HepG2 (cell line): Measurements from ENCODE around the gene KXD1. TPM values are rescaled to one million over a fixed set of nuclear protein-coding genes. Genes with fewer than 3 reads are reported as not detected.

Experiments
- CAMTA2 ChIP-seq: sonication (generic); formaldehyde crosslinking; IDR thresholded peaks from 2 replicates; pipeline ENCODE4 v1.4.0; 2020; ENCODE audit warnings: mild to moderate bottlenecking, missing genetic modification reagents, borderline replicate concordance
- EP300 ChIP-seq, 3 experiments: sonication (generic) in 1 of 3; formaldehyde crosslinking in 1 of 3; IDR thresholded peaks; 2 replicates each; pipeline versions ENCODE4 v1.5.1 to v1.6.1; 2011 to 2020; ENCODE audit warnings: low read depth in 2 of 3, low read length in 2 of 3, borderline replicate concordance in 1 of 3, improper control_type of control experiment in 1 of 3, mild to moderate bottlenecking in 1 of 3, missing genetic modification reagents in 1 of 3, moderate library complexity in 1 of 3
- FOXP1 ChIP-seq, 2 experiments: fragments of 450-650 bp in 1 of 2; IDR thresholded peaks; 2 replicates each; pipeline ENCODE4 v1.6.1; 2017 to 2018; ENCODE audit warnings: antibody characterized with exemption in 1 of 2
- HHEX ChIP-seq: IDR thresholded peaks from 2 replicates; pipeline ENCODE4 v1.6.1; 2016; ENCODE audit warnings: control low read depth
- JDP2 ChIP-seq: sonication (generic); formaldehyde crosslinking; IDR thresholded peaks from 2 replicates; pipeline ENCODE4 v1.8.1; 2022; ENCODE audit warnings: missing genetic modification reagents, borderline replicate concordance
- KLF6 ChIP-seq: IDR thresholded peaks from 2 replicates; pipeline ENCODE4 v1.8.0; 2016; ENCODE audit warnings: missing biosample characterization, missing genetic modification reagents
- NCOR1 ChIP-seq: fragments of 200-600 bp; sonication (generic); IDR thresholded peaks from 2 replicates; pipeline ENCODE4 v1.7.0; 2017; ENCODE audit warnings: antibody characterized with exemption, low read length, borderline replicate concordance
- NFE2L1 ChIP-seq: sonication (generic); formaldehyde crosslinking; IDR thresholded peaks from 2 replicates; pipeline ENCODE4 v1.4.0; 2020; ENCODE audit warnings: missing genetic modification reagents, mild to moderate bottlenecking, borderline replicate concordance
- PHB2 ChIP-seq: fragments of 450-650 bp; IDR thresholded peaks from 2 replicates; pipeline ENCODE4 v1.6.1; 2018; ENCODE audit not compliant: partially characterized antibody
- RARA ChIP-seq: IDR thresholded peaks from 2 replicates; pipeline ENCODE4 v1.6.1; 2016; ENCODE audit warnings: missing genetic modification reagents, missing compliant biosample characterization
- SALL2 ChIP-seq: sonication (generic); formaldehyde crosslinking; IDR thresholded peaks from 2 replicates; pipeline ENCODE4 v1.8.1; 2023; ENCODE audit warnings: mild to moderate bottlenecking, missing genetic modification reagents, inconsistent platforms
- TBX2 ChIP-seq: sonication (generic); formaldehyde crosslinking; IDR thresholded peaks from 2 replicates; pipeline ENCODE4 v1.5.0; 2020; ENCODE audit warnings: missing genetic modification reagents, mild to moderate bottlenecking, borderline replicate concordance
- TCF7 ChIP-seq: sonication (generic); IDR thresholded peaks from 2 replicates; pipeline ENCODE4 v1.6.1; 2016; ENCODE audit warnings: antibody characterized with exemption, low read depth
- TERF1 ChIP-seq: sonication (generic); formaldehyde crosslinking; IDR thresholded peaks from 2 replicates; pipeline ENCODE4 v1.8.0; 2022; ENCODE audit warnings: mild to moderate bottlenecking, missing genetic modification reagents, moderate library complexity
- ZBTB1 ChIP-seq: sonication (generic); formaldehyde crosslinking; IDR thresholded peaks from 2 replicates; pipeline ENCODE4 v1.4.0; 2020; ENCODE audit warnings: missing genetic modification reagents, borderline replicate concordance
- ZBTB46 ChIP-seq: sonication (generic); formaldehyde crosslinking; IDR thresholded peaks from 2 replicates; pipeline ENCODE4 v1.4.0; 2020; ENCODE audit warnings: mild to moderate bottlenecking, missing genetic modification reagents, borderline replicate concordance
- ZFP37 ChIP-seq: sonication (generic); formaldehyde crosslinking; IDR thresholded peaks from 2 replicates; pipeline ENCODE4 v1.4.0; 2020; ENCODE audit warnings: missing genetic modification reagents, borderline replicate concordance
- ZFYVE20 ChIP-seq: sonication (generic); formaldehyde crosslinking; IDR thresholded peaks from 2 replicates; pipeline ENCODE4 v1.8.0; 2023; ENCODE audit warnings: low read depth, mild to moderate bottlenecking, moderate library complexity, missing genetic modification reagents, borderline replicate concordance
- ZNF317 ChIP-seq: sonication (generic); formaldehyde crosslinking; IDR thresholded peaks from 2 replicates; pipeline ENCODE4 v1.5.0; 2020; ENCODE audit warnings: mild to moderate bottlenecking, missing genetic modification reagents
- ZNF451 ChIP-seq: sonication (generic); formaldehyde crosslinking; IDR thresholded peaks from 2 replicates; pipeline ENCODE4 v1.5.0; 2020; ENCODE audit warnings: mild to moderate bottlenecking, missing genetic modification reagents
- ZNF740 ChIP-seq: sonication (generic); formaldehyde crosslinking; IDR thresholded peaks from 2 replicates; pipeline ENCODE4 v1.4.0; 2020; ENCODE audit warnings: missing genetic modification reagents
- ZNF792 ChIP-seq: IDR thresholded peaks from 2 replicates; pipeline ENCODE4 v1.6.1; 2016
- polyA plus RNA-seq, 8 experiments: library from polyadenylated mRNA; depleted of rRNA in 3 of 8; stranded (reverse) in 7 of 8; unstranded in 1 of 8; fragments of >200 nt; fragmentation: Illumina TruSeq in 4 of 8; extraction: Trizol in 4 of 8; gene quantifications; 2 replicates each; pipeline versions ENCODE4 v1.2.1 to v1.2.3, GENCODE V29; 2011 to 2016; ENCODE audit warnings: low read depth in 4 of 8, missing spikeins in 1 of 8, mixed read lengths in 1 of 8; ENCODE audit not compliant: insufficient read depth in 1 of 8
- total RNA-seq, 5 experiments: library from RNA; depleted of rRNA; stranded (reverse); fragments of >200 nt; fragmentation: Illumina TruSeq; extraction: Trizol; gene quantifications; 2 replicates each; pipeline ENCODE4 v1.2.3, GENCODE V29; 2016; ENCODE audit warnings: low read depth in 1 of 5
- TF ChIP-seq, protein P1 (sequence below): sonication (generic); formaldehyde crosslinking; IDR thresholded peaks from 2 replicates; pipeline ENCODE4 v1.9.0; 2022; ENCODE audit warnings: low read depth, missing genetic modification reagents
- TF ChIP-seq, protein P2 (sequence below): sonication (generic); formaldehyde crosslinking; IDR thresholded peaks from 2 replicates; pipeline ENCODE4 v1.8.1; 2023; ENCODE audit warnings: mild to moderate bottlenecking, missing genetic modification reagents, borderline replicate concordance
- TF ChIP-seq, protein P3 (sequence below): IDR thresholded peaks from 2 replicates; pipeline ENCODE4 v1.6.1; 2012; ENCODE audit warnings: low read depth, low read length, improper control_type of control experiment

Gene KXD1
- total and polyA plus RNA-seq, 2 of the 13 experiments (the other 11 are each of a cell fraction or from before 2014, with no cell fraction given), result 44.6 to 143 TPM

DNA sequence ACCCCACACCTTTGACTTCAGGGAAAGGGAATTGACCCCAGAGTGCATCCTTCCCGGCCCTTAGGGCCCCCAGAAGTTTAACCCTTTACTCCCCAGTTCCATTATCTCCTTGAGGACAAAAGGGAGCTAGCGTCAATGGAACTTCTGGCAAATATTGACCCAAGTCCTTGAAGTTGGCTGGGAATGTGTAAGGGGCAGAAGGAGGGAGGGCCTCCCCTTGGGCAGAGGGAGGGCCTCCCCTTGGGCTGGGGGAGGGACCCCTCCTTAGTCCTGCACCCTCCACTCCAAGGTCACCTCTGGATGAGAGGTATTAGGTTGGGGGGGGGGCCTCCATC lies 52.0 kb downstream of the KXD1 start (continued):
- no peak for TF ChIP-seq ZNF451 (CRISPR knock-in tag)
- TF ChIP-seq ZBTB46 (CRISPR knock-in tag), result no peak
- TF ChIP-seq, protein P1, sequence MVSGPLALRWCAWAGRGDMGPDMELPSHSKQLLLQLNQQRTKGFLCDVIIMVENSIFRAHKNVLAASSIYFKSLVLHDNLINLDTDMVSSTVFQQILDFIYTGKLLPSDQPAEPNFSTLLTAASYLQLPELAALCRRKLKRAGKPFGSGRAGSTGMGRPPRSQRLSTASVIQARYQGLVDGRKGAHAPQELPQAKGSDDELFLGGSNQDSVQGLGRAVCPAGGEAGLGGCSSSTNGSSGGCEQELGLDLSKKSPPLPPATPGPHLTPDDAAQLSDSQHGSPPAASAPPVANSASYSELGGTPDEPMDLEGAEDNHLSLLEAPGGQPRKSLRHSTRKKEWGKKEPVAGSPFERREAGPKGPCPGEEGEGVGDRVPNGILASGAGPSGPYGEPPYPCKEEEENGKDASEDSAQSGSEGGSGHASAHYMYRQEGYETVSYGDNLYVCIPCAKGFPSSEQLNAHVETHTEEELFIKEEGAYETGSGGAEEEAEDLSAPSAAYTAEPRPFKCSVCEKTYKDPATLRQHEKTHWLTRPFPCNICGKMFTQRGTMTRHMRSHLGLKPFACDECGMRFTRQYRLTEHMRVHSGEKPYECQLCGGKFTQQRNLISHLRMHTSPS, result no peak
- no peak for TF ChIP-seq ZNF317 (CRISPR knock-in tag)
- TF ChIP-seq JDP2, result no peak
- no peak for TF ChIP-seq CAMTA2
- no peak for TF ChIP-seq PHB2
- TF ChIP-seq, protein P2, sequence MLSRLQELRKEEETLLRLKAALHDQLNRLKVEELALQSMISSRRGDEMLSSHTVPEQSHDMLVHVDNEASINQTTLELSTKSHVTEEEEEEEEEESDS (CRISPR knock-in tag), result no peak
- 0 out of 2 replicates have a peak, but pooled peaks have one; percentile 30 for TF ChIP-seq TCF7
- no peak for TF ChIP-seq ZNF792 (CRISPR knock-in tag)
- TF ChIP-seq ZNF740 (CRISPR knock-in tag), result no peak
- no peak for TF ChIP-seq TBX2 (CRISPR knock-in tag)
- TF ChIP-seq KLF6 (CRISPR knock-in tag), result no peak
- TF ChIP-seq, protein P3, sequence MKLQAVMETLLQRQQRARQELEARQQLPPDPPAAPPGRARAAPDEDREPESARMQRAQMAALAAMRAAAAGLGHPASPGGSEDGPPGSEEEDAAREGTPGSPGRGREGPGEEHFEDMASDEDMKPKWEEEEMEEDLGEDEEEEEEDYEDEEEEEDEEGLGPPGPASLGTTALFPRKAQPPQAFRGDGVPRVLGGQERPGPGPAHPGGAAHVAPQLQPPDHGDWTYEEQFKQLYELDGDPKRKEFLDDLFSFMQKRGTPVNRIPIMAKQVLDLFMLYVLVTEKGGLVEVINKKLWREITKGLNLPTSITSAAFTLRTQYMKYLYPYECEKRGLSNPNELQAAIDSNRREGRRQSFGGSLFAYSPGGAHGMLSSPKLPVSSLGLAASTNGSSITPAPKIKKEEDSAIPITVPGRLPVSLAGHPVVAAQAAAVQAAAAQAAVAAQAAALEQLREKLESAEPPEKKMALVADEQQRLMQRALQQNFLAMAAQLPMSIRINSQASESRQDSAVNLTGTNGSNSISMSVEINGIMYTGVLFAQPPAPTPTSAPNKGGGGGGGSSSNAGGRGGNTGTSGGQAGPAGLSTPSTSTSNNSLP, result no peak
- TF ChIP-seq RARA (CRISPR knock-in tag), result peak; percentile 56
- no peak for TF ChIP-seq NFE2L1 (CRISPR knock-in tag)
- 0 out of 2 replicates have a peak, but pooled peaks have one; percentile 22 for TF ChIP-seq HHEX (CRISPR knock-in tag)
- TF ChIP-seq EP300 (IDR thresholded peaks at IDR 0.05; ENCODE audit: low read depth in 2 of 2, low read length in 2 of 2), result peak in 1 of 2 experiments; percentile 68; a peak in 1 of 4 replicates
- no peak for TF ChIP-seq EP300 (CRISPR knock-in tag; IDR thresholded peaks at IDR 0.05; ENCODE audit: borderline replicate concordance)
- no peak for TF ChIP-seq FOXP1 (IDR thresholded peaks at IDR 0.05)
- TF ChIP-seq FOXP1 (CRISPR knock-in tag; IDR thresholded peaks at IDR 0.05), result no peak
- no peak for TF ChIP-seq ZFP37 (CRISPR knock-in tag)
- no peak for TF ChIP-seq TERF1
- TF ChIP-seq NCOR1, result peak; percentile 41
- no peak for TF ChIP-seq ZBTB1 (CRISPR knock-in tag)
- TF ChIP-seq SALL2 (CRISPR knock-in tag), result no peak
- no peak for TF ChIP-seq ZFYVE20 (CRISPR knock-in tag)
